ENCODE data around the gene SLC16A4. TPM values are rescaled to one million over a fixed set of nuclear protein-coding genes. Genes with fewer than 3 reads are reported as not detected.
"Not testable (repeated sequence)": the region's sequence is repeated elsewhere in the genome, so short reads cannot be mapped to it uniquely, and the experiment has no call there.

SLC16A4 gene
- total RNA-seq = 3.3 TPM
- long read RNA-seq, partial matches to known transcripts = 0 of 1 reads
- long read RNA-seq, other reads (novel, unspliced or antisense) = 1 of 1 reads

- DNase-seq = no peak
- Histone ChIP-seq H3K27ac (replicated peaks) (peak within 1 kb of the TSS; percentile 59), H3K9me3 (replicated peaks) (no peaks in the 10 kb centered on the region), H3K4me3 (peak within 1 kb of the TSS; percentile 51), H3K27me3 (ENCODE audit: low read depth) (no peaks in the 10 kb centered on the region), H3K36me3 (peaks cover 11% of the 10 kb centered on the region), H3K4me1 (peaks cover 12% of the 10 kb centered on the region)
- TF ChIP-seq, protein P1, sequence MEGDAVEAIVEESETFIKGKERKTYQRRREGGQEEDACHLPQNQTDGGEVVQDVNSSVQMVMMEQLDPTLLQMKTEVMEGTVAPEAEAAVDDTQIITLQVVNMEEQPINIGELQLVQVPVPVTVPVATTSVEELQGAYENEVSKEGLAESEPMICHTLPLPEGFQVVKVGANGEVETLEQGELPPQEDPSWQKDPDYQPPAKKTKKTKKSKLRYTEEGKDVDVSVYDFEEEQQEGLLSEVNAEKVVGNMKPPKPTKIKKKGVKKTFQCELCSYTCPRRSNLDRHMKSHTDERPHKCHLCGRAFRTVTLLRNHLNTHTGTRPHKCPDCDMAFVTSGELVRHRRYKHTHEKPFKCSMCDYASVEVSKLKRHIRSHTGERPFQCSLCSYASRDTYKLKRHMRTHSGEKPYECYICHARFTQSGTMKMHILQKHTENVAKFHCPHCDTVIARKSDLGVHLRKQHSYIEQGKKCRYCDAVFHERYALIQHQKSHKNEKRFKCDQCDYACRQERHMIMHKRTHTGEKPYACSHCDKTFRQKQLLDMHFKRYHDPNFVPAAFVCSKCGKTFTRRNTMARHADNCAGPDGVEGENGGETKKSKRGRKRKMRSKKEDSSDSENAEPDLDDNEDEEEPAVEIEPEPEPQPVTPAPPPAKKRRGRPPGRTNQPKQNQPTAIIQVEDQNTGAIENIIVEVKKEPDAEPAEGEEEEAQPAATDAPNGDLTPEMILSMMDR (IDR thresholded peaks at IDR 0.05; ENCODE audit: borderline replicate concordance) = no peak
- intact Hi-C loops (cut with micrococcal nuclease) = no loop called here
Observed at GRCh38 chr1:110390692-110391245, at the start of gene SLC16A4. TSS of gene SLC16A4 (minus strand) at chr1:110391026. CDS start at chr1:110389323, 1,703 bp downstream.

DNA sequence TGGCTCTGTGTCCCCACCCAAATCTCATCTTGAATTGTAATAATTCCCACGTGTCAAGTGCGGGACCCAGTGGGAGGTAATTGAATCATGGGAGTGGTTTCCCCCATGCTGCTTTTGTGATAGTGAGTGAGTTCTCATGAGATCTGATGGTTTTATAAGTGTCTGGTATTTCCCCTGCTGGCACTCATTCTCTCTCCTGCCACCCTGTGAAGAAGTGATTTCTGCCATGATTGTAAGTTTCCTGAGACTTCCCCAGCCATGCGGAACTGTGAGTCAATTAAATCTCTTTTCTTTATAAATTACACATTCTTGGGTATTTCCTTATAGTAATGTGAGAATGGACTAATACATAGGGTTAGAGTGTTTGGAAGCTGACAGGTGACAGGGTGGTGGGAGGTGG, 49.0 kb upstream of the SLC16A4 start:
- DNase-seq; intact Hi-C loops (cut with micrococcal nuclease); H3K4me3 ChIP-seq; H3K27ac ChIP-seq (replicated peaks); H3K36me3 ChIP-seq; H3K4me1 ChIP-seq; H3K9me3 ChIP-seq (replicated peaks); H3K27me3 ChIP-seq (ENCODE audit: low read depth): not testable (repeated sequence)

DNA sequence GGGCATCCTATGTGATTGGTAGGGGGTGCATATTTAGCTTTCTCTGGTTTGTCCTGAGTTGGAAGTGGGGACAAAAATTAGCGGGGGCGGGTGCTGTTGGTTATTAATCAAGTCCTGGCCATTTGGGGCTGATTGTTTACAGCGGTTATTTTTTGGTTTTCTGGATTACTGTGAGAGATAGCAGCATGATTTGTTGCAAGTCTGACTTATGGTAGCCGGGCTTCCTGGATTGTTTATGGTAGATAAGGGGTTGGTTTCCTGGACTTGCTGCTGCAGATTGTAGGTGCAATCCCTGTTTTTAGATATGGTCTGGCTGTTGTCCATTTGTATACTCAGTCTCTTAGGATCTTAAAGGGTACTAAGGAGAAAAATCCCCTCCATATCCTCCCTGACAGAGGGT, 48.1 kb upstream of the SLC16A4 start:
- H3K4me1 ChIP-seq = peaks cover 16% of the 10 kb centered on the region
- intact Hi-C loops (cut with micrococcal nuclease) = no loop called here
- TF ChIP-seq, protein P1 (IDR thresholded peaks at IDR 0.05; ENCODE audit: borderline replicate concordance) = no peak
- no peak overlapping the region for H3K4me3 ChIP-seq
- DNase-seq = no peak
- H3K9me3 ChIP-seq (replicated peaks) = no peaks in the 10 kb centered on the region
- no peak overlapping the region for H3K27ac ChIP-seq (replicated peaks)
- peaks cover 4% of the 10 kb centered on the region for H3K27me3 ChIP-seq (ENCODE audit: low read depth)
- H3K36me3 ChIP-seq = no peaks in the 10 kb centered on the region

- H3K36me3 ChIP-seq; H3K4me3 ChIP-seq; H3K9me3 ChIP-seq (replicated peaks); H3K27me3 ChIP-seq (ENCODE audit: low read depth); DNase-seq; intact Hi-C loops (cut with micrococcal nuclease); H3K27ac ChIP-seq (replicated peaks): not testable (repeated sequence)
- peaks cover 24% of the 10 kb centered on the region for H3K4me1 ChIP-seq
Observed at GRCh38 chr1:110437645-110438299, 46.9 kb upstream of the SLC16A4 start.

DNA sequence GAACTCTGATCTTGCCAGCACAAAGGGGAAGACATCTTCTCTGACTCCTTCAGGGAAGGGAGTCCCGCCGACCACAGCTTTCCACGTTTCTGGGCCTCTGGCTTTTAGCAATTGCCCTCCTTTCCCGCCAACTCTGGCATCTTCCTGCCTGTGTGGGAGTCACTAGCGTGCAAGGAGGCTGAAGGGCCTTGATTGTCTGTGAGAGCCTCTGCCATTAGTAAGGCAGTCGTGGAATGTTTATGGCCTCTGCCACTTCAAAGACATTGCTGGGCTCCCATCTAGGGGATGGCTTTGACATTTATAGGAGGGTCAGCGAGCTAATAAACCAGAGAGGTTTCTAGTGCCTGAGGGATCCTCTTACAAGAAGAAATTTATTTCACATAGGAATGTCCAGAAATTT, 45.8 kb upstream of the SLC16A4 start:
- no peaks in the 10 kb centered on the region for H3K27me3 ChIP-seq (ENCODE audit: low read depth)
- DNase-seq = no peak
- no peaks in the 10 kb centered on the region for H3K9me3 ChIP-seq (replicated peaks)
- H3K4me1 ChIP-seq = peaks cover 24% of the 10 kb centered on the region
- H3K27ac ChIP-seq (replicated peaks) = no peak overlapping the region
- no peak overlapping the region for H3K4me3 ChIP-seq
- H3K36me3 ChIP-seq = no peaks in the 10 kb centered on the region
- TF ChIP-seq, protein P1 (IDR thresholded peaks at IDR 0.05; ENCODE audit: borderline replicate concordance) = no peak
- intact Hi-C loops (cut with micrococcal nuclease) = no loop called here

DNA sequence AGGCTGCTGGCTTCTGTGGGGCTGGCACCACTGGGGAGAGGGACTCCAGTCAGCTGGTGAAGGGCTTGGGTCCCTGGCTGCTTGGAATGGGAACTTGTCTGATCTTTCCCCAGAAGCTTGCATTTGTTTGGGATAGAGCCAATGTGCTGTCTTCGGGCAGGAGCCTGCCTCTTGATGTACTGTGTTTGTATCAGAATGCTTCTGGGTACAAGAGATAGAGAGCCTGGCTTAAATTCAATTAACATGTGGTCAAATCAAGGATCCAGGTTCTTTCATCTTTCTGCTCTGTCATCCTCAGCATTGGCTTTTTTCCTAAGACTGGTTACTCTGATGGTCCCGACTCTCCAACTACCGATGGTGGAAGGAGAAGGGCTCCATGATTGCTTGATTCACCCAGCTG, 44.1 kb upstream of the SLC16A4 start:
- TF ChIP-seq, protein P1 (IDR thresholded peaks at IDR 0.05; ENCODE audit: borderline replicate concordance) = no peak
- Histone ChIP-seq H3K9me3 (replicated peaks) (no peaks in the 10 kb centered on the region), H3K27ac (replicated peaks) (no peak overlapping the region), H3K4me1 (peaks cover 21% of the 10 kb centered on the region), H3K36me3 (no peaks in the 10 kb centered on the region), H3K27me3 (ENCODE audit: low read depth) (no peaks in the 10 kb centered on the region), H3K4me3 (no peak overlapping the region)
- DNase-seq = no peak
- intact Hi-C loops (cut with micrococcal nuclease) = no loop called here
